Endodermal cell (in vitro differentiated cells): ENCODE results near the gene TBL1X. TPM values are rescaled to one million over a fixed set of nuclear protein-coding genes. Genes with fewer than 3 reads are reported as not detected.

Experiments used
- DNase-seq: peaks from one replicate; pipeline ENCODE4 v3.0.0-alpha.2; 2017
- H3K27ac ChIP-seq: 2 replicates; pipeline ENCODE4 v1.5.1; 2013; ENCODE audit warnings: mild to moderate bottlenecking, low read depth, low read length, moderate library complexity
- H3K27me3 ChIP-seq: 2 replicates; pipeline ENCODE4 v1.6.1; 2013; ENCODE audit warnings: mild to moderate bottlenecking, low read length, moderate library complexity; ENCODE audit not compliant: insufficient read depth, control insufficient read depth, poor library complexity, severe bottlenecking
- H3K36me3 ChIP-seq: 2 replicates; pipeline ENCODE4 v1.7.0; 2013; ENCODE audit warnings: mild to moderate bottlenecking, low read length, moderate library complexity; ENCODE audit not compliant: control insufficient read depth, insufficient read depth
- H3K4me1 ChIP-seq: one replicate; pipeline ENCODE4 v1.7.0; 2013; ENCODE audit warnings: low read length; ENCODE audit not compliant: control insufficient read depth, insufficient read depth
- H3K4me3 ChIP-seq: 2 replicates; pipeline ENCODE4 v1.5.1; 2013; ENCODE audit warnings: mild to moderate bottlenecking, low read length, moderate library complexity
- H3K9ac ChIP-seq: 2 replicates; pipeline ENCODE4 v1.6.1; 2013; ENCODE audit warnings: mild to moderate bottlenecking, low read length, moderate library complexity; ENCODE audit not compliant: poor library complexity, severe bottlenecking; ENCODE audit errors: extremely low read depth
- H3K9me3 ChIP-seq: 2 replicates; pipeline ENCODE4 v1.6.1; 2013; ENCODE audit warnings: mild to moderate bottlenecking, low read length, moderate library complexity; ENCODE audit not compliant: control insufficient read depth
- H3K27ac Mint-ChIP-seq: 2 replicates; pipeline ENCODE4 v1.8.0; 2020; ENCODE audit warnings: mixed read lengths
- H3K27me3 Mint-ChIP-seq: 2 replicates; pipeline ENCODE4 v1.8.0; 2021; ENCODE audit warnings: mild to moderate bottlenecking, mixed read lengths; ENCODE audit not compliant: insufficient read depth
- H3K36me3 Mint-ChIP-seq: 2 replicates; pipeline ENCODE4 v1.8.0; 2020; ENCODE audit warnings: low read depth, mixed read lengths
- H3K4me1 Mint-ChIP-seq: 2 replicates; pipeline ENCODE4 v1.8.0; 2020; ENCODE audit warnings: mixed read lengths
- H3K4me3 Mint-ChIP-seq: 2 replicates; pipeline ENCODE4 v1.8.0; 2020; ENCODE audit warnings: mild to moderate bottlenecking, moderate library complexity, mixed read lengths
- H3K9me3 Mint-ChIP-seq: 2 replicates; pipeline ENCODE4 v1.8.0; 2020; ENCODE audit warnings: mild to moderate bottlenecking, mixed read lengths
- WGBS, 2 experiments: methylation state at CpG; one replicate each; pipeline versions ENCODE4 v1.1.5 to v1.1.7; 2013; ENCODE audit warnings: missing lambda C conversion rate in 2 of 2, mixed read lengths in 1 of 2; ENCODE audit not compliant: insufficient coverage in 1 of 2, insufficient read length in 1 of 2; 5-methylcytosine and 5-hydroxymethylcytosine counted together
- total RNA-seq, 2 donors: library from RNA; stranded (reverse); fragmentation: NEBNext Ultra II Directional in 1 of 2; extraction: Animal tissue kit (Norgen Biotek cat#: 25700) in 1 of 2; gene quantifications; 2 replicates in 1 of 2; 3 replicates in 1 of 2; pipeline ENCODE4 v1.2.1, GENCODE V29; 2021
- TF ChIP-seq, protein P1 (sequence below): fragments of 200-600 bp; sonication (generic); conservative IDR thresholded peaks from 2 replicates; pipeline ENCODE4 v1.5.0; 2021; ENCODE audit warnings: antibody characterized with exemption, mild to moderate bottlenecking

The TBL1X gene
- total RNA-seq, 2 donors from 2014 or later: 19.1 to 24.1 TPM

DNA sequence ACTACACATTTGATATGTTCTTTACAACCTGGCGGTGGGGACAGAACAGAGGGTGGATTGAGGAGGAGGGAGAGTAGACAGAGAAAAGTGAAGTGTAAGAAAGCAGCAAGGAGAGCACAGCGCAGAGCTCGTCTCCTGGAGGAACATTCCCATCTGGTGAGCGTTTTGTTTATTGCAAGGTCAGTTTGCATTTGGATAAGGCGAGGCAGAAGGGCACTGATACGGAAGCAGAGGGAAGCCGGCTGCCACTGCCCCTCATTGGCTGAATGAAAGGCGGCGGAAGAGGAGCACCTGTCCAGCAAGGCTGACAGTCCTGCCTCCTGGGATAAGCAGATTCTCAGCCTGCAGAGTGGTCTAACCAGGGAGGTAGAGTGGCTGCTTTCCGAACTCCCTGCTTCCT lies 217.6 kb downstream of the TBL1X start:
- H3K4me1 ChIP-seq: no peaks in the 10 kb centered on the region
- TF ChIP-seq, protein P1, sequence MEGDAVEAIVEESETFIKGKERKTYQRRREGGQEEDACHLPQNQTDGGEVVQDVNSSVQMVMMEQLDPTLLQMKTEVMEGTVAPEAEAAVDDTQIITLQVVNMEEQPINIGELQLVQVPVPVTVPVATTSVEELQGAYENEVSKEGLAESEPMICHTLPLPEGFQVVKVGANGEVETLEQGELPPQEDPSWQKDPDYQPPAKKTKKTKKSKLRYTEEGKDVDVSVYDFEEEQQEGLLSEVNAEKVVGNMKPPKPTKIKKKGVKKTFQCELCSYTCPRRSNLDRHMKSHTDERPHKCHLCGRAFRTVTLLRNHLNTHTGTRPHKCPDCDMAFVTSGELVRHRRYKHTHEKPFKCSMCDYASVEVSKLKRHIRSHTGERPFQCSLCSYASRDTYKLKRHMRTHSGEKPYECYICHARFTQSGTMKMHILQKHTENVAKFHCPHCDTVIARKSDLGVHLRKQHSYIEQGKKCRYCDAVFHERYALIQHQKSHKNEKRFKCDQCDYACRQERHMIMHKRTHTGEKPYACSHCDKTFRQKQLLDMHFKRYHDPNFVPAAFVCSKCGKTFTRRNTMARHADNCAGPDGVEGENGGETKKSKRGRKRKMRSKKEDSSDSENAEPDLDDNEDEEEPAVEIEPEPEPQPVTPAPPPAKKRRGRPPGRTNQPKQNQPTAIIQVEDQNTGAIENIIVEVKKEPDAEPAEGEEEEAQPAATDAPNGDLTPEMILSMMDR: peak; percentile 43
- no peaks in the 10 kb centered on the region for H3K4me1 Mint-ChIP-seq
- no peaks in the 10 kb centered on the region for H3K27me3 ChIP-seq
- H3K4me3 Mint-ChIP-seq: no peak overlapping the region
- H3K9ac ChIP-seq: no peak overlapping the region
- H3K27me3 Mint-ChIP-seq: no peaks in the 10 kb centered on the region
- peak; percentile 47 for DNase-seq
- H3K27ac ChIP-seq: no peak overlapping the region
- peaks cover 18% of the 10 kb centered on the region for H3K36me3 Mint-ChIP-seq
- H3K27ac Mint-ChIP-seq: no peak overlapping the region
- no peaks in the 10 kb centered on the region for H3K9me3 ChIP-seq
- no peak overlapping the region for H3K4me3 ChIP-seq
- H3K36me3 ChIP-seq: no peaks in the 10 kb centered on the region
- 73% methylated on average over 10 of the region's 10 CpGs; no CpG with 5 or more reads in 1 of the 2 experiments for WGBS, 2 experiments
- H3K9me3 Mint-ChIP-seq: peaks cover 46% of the 10 kb centered on the region

DNA sequence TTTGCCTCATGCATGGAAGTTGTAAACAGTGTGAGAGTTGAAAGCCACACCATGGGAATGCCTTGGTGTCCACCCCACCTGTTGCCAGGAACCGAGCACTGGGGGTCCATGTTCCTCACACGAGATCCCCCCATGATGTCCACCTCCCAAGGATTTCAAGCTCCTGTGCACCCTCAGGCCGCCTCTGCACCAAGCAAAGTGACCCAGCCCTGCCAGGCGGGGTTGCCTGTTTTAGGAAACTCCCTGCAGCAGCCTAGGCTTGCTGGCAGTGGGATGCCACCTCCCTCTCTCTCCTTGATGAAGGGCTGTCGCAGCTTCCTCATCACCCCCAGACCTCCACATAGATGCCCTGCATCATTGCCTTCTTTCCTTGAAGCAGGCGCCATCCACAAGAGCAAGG lies 218.0 kb downstream of the TBL1X start:
- Histone ChIP-seq H3K4me1 (no peaks in the 10 kb centered on the region), H3K9ac (no peak overlapping the region), H3K27me3 (no peaks in the 10 kb centered on the region), H3K27ac (no peak overlapping the region), H3K36me3 (no peaks in the 10 kb centered on the region), H3K9me3 (no peaks in the 10 kb centered on the region), H3K4me3 (no peak overlapping the region)
- DNase-seq: no peak
- no peak overlapping the region for H3K4me3 Mint-ChIP-seq
- H3K9me3 Mint-ChIP-seq: peaks cover 45% of the 10 kb centered on the region
- no peaks in the 10 kb centered on the region for H3K27me3 Mint-ChIP-seq
- H3K4me1 Mint-ChIP-seq: no peaks in the 10 kb centered on the region
- H3K36me3 Mint-ChIP-seq: peaks cover 16% of the 10 kb centered on the region
- TF ChIP-seq, protein P1: no peak
- H3K27ac Mint-ChIP-seq: peak overlapping the region; percentile 39
- WGBS, 2 experiments: 88% methylated on average over 6 of the region's 6 CpGs; no CpG with 5 or more reads in 1 of the 2 experiments

DNA sequence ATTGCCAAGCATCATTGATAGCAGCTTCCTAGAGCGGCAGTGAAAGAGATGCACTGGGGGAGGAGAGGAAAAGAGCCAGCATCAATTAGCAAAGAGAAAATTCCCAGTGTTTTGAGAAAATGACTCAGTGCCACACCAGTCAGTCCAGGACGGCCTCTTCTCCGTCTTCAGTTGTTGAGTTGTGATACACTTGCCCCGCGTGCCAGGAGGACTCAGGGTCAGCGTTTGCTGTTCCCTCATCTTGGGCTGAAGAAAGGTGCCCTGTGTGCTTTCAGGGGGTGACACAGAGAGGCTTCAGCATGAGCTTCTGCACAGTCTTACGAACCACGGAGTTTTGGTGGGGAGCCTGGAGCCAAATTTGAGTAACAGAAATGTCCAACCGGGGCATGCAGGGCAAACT lies 218.5 kb downstream of the TBL1X start:
- no peaks in the 10 kb centered on the region for H3K27me3 Mint-ChIP-seq
- H3K27ac ChIP-seq: no peak overlapping the region

More for the DNA sequence above, 218.5 kb downstream of the TBL1X start:
- H3K4me1 ChIP-seq: no peaks in the 10 kb centered on the region
- H3K27ac Mint-ChIP-seq: peak overlapping the region; percentile 39
- H3K9me3 Mint-ChIP-seq: peaks cover 47% of the 10 kb centered on the region
- H3K4me3 Mint-ChIP-seq: no peak overlapping the region
- DNase-seq: no peak
- TF ChIP-seq, protein P1: no peak
- no peak overlapping the region for H3K9ac ChIP-seq
- H3K36me3 Mint-ChIP-seq: peaks cover 16% of the 10 kb centered on the region
- H3K4me1 Mint-ChIP-seq: no peaks in the 10 kb centered on the region
- no peaks in the 10 kb centered on the region for H3K36me3 ChIP-seq
- H3K27me3 ChIP-seq: no peaks in the 10 kb centered on the region
- 83 to 88% methylated on average over 2 to 9 of the region's 9 CpGs for WGBS, 2 experiments
- H3K9me3 ChIP-seq: no peaks in the 10 kb centered on the region
- no peak overlapping the region for H3K4me3 ChIP-seq
